ENCODE measurements around the gene GTF2B. TPM values are rescaled to one million over a fixed set of nuclear protein-coding genes. Genes with fewer than 3 reads are reported as not detected.

The GTF2B gene
- total RNA-seq, 1 experiment from 2014 or later: 27.0 TPM

- H3K36me3 ChIP-seq (ENCODE audit: control insufficient read depth, insufficient read depth, low read length): no peaks in the 10 kb centered on the region
- intact Hi-C loops (cut with micrococcal nuclease; ENCODE audit: unreplicated experiment): no loop called here
- no peaks in the 10 kb centered on the region for H3K4me1 ChIP-seq (ENCODE audit: control insufficient read depth, insufficient read depth, low read length)
- no peak for DNase-seq (ENCODE audit: low read depth, low spot score)
- BruUV-seq (replicated peaks): no TSS peak
- no peak overlapping the region for H3K4me3 ChIP-seq (ENCODE audit: low read depth in 2 of 2, low read length in 2 of 2)
- TF ChIP-seq SIN3A (IDR thresholded peaks at IDR 0.05; ENCODE audit: borderline replicate concordance, insufficient read depth, low read depth, low read length) (no peak), REST (IDR thresholded peaks at IDR 0.05; ENCODE audit: insufficient read depth in 1 of 2, low read depth in 2 of 2, low read length in 1 of 2) (no peak), CTCF (IDR thresholded peaks at IDR 0.05) (no peak), POLR2AphosphoS5 (IDR thresholded peaks at IDR 0.05; ENCODE audit: low read depth, low read length) (no peak)
- ATAC-seq: no peak
- ChIA-PET POLR2A (no interaction called here), CTCF (no interaction called here)
- in situ Hi-C loops (cut with HindIII; ENCODE audit: low pct_unique_long_range_greater_than_20kb, low sequenced_read_pairs): no loop called here
- no peaks in the 10 kb centered on the region; the same call in 1 of the 2 replicates for H3K9me3 ChIP-seq (ENCODE audit: control insufficient read depth, insufficient read depth, low read depth, low read length)
- no peaks in the 10 kb centered on the region for H3K27me3 ChIP-seq (ENCODE audit: control insufficient read depth, insufficient read depth, low read length)
- no peak overlapping the region for H3K27ac ChIP-seq (ENCODE audit: low read length)
These were observed 19.8 kb upstream of the GTF2B start for GRCh38 chr1:88911161-88911560.

- no peak overlapping the region for H3K4me3 ChIP-seq (ENCODE audit: low read depth in 2 of 2, low read length in 2 of 2)
- no peaks in the 10 kb centered on the region for H3K36me3 ChIP-seq (ENCODE audit: control insufficient read depth, insufficient read depth, low read length)
- ATAC-seq (no peak), DNase-seq (ENCODE audit: low read depth, low spot score) (no peak)
- intact Hi-C loops (cut with micrococcal nuclease; ENCODE audit: unreplicated experiment) (no loop called here), in situ Hi-C loops (cut with HindIII; ENCODE audit: low pct_unique_long_range_greater_than_20kb, low sequenced_read_pairs) (no loop called here)
- TF ChIP-seq REST (IDR thresholded peaks at IDR 0.05; ENCODE audit: insufficient read depth in 1 of 2, low read depth in 2 of 2, low read length in 1 of 2): no peak
- no peak for TF ChIP-seq POLR2AphosphoS5 (IDR thresholded peaks at IDR 0.05; ENCODE audit: low read depth, low read length)
- no peak for TF ChIP-seq SIN3A (IDR thresholded peaks at IDR 0.05; ENCODE audit: borderline replicate concordance, insufficient read depth, low read depth, low read length)
- TF ChIP-seq TCF7L2 (IDR thresholded peaks at IDR 0.05; ENCODE audit: low read depth, low read length): no peak
- TF ChIP-seq CTCF (IDR thresholded peaks at IDR 0.05): no peak
- H3K27me3 ChIP-seq (ENCODE audit: control insufficient read depth, insufficient read depth, low read length): no peaks in the 10 kb centered on the region
- POLR2A ChIA-PET: no interaction called here
- H3K27ac ChIP-seq (ENCODE audit: low read length): no peak overlapping the region
- CTCF ChIA-PET: no interaction called here
- H3K4me1 ChIP-seq (ENCODE audit: control insufficient read depth, insufficient read depth, low read length): no peaks in the 10 kb centered on the region
- no peaks in the 10 kb centered on the region for H3K9me3 ChIP-seq (ENCODE audit: control insufficient read depth, insufficient read depth, low read depth, low read length)
- no TSS peak for BruUV-seq (replicated peaks)
These were observed 19.0 kb upstream of the GTF2B start for GRCh38 chr1:88910401-88910800.

Measured in Panc1 (cell line).